Left cardiac atrium (tissue), 4 donors: ENCODE measurements around the gene FHL2. TPM values are rescaled to one million over a fixed set of nuclear protein-coding genes. Genes with fewer than 3 reads are reported as not detected.
"Not testable (repeated sequence)": the region's sequence is repeated elsewhere in the genome, so short reads cannot be mapped to it uniquely, and the experiment has no call there.

Source experiments
- ATAC-seq, 2 donors: fragments of 200-7000 bp; cut with Tn5 transposase; one replicate each; pipeline ENCODE4 v1.9.1; 2020; ENCODE audit warnings: mild to moderate bottlenecking in 2 of 2, moderate library complexity in 2 of 2
- DNase-seq: peaks from one replicate; pipeline ENCODE4 v3.0.0-alpha.2; 2020
- intact Hi-C, 2 donors: fragments of 100-400 bp; cut with DNase I; formaldehyde crosslinking; loops; one replicate each; pipeline versions ENCODE4 v1.14.1 to v1.15.1; 2022 to 2023
- total RNA-seq, 2 donors: library from RNA; stranded (reverse); fragmentation: NEBNext Ultra II Directional; extraction: Animal tissue kit (Norgen Biotek cat#: 25700); gene quantifications; one replicate each; pipeline ENCODE4 v1.2.1, GENCODE V29; 2021
- donor health status: DM: no; HTN: yes; CAD: no.
- donor health status: DM: no; HTN: yes; CAD: no; lungs with severe emphysema.
- donor health status: DM: yes; HTN: yes; CAD: no.
- donor health status: Dilated cardiomyopathy.

FHL2 gene
- total RNA-seq, 2 donors from 2014 or later = 32.3 to 92.2 TPM

DNA sequence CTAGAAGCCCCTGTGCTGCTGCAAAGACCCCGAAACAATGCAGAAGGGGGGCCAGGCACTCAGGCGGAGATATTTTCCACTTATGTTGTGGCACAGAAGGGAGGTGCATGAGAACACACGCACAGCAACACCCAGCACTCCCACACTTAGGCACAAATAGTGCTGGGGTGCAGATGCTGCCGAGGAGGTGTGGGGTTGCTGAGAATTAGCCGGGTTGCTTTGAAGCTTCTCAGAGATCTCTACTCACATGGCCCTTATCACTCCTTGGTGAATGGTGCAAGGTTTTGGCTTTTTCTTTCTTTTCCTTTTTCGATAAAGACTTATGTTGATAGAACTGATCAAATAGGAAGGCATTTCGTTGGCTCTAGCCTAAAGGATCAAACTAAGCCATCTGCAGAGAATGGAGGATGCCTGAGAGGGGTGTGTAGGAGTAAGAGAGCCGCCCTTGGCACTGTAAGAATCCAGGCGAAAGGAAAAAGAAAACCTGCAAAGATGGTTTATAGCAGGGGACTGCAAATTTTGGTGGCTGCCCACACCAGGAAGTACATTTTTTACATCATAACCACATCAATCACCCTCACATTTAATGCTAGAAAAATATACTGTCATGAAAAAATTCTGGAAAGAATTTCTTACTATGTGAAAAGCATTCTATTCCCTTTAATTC lies 27.9 kb upstream of the FHL2 start:
- no peak for ATAC-seq
- intact Hi-C loops = no loop called here
- no peak for DNase-seq

DNA sequence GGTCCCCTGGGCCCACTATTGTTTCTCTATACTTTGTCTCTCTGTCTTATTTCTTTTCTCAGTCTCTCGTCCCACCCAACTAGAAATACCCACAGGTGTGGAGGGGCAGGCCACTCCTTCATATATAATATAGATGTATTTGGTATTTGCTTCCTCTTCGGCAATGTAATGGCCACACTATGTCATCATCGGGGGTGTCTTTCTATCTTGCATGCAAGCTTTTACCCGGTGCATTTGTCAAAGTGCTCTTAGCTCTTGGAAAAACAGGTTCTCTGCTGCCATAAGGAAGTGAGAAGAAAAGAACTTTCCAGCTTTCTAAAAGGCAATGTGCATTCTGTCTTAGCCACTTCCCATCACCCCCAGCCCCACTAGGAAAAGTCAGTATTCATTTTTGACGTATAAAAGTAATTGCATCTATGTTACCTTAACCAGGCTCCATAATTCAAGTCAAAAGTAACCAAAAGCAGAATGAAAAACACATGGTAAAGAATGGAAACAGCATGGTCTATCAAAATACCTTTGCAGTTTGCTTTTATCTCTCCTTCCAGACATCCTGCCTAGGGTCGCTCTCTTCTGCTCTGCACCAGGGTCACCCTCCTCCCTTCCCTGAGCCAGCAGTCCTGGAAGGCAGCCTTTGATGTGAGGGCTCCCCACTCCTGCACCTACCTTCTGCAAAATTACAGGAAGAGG lies 27.2 kb upstream of the FHL2 start:
- intact Hi-C loops = no loop called here
- ATAC-seq (no peak), DNase-seq (no peak)

DNA sequence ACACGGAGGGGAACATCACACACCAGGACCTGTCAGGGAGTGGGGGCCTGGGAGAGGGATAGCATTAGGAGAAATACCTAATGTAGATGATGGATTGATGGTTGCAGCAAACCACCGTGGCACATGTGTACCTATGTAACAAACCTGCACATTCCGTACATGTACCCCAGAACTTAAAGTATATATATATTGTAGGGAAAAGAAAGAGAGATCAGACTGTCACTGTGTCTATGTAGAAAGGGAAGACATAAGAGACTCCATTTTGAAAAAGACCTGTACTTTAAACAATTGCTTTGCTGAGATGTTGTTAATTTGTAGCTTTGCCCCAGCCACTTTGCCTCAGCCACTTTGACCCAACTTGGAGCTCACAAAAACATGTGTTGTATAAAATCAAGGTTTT lies 26.0 kb upstream of the FHL2 start:
- ATAC-seq, DNase-seq: not testable (repeated sequence)

DNA sequence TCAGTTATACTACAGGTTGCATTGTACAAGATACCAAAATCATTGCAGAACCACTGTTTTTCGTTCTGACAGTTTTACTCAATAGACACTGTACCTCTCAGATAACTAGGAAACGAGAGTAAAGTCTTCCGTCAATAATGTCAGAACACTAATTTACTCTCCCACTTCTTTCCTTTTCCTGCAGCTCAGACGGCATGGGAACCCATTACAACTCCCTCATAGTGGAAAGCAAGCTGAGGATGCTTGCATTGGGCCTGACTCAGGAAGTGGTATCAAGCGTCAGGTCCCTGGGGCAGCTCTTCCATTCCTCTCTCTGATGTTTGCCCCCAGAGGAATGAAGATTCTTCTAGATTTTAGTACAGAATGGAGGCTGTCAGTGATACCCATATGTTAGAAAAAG lies 23.9 kb upstream of the FHL2 start:
- no peak for DNase-seq
- intact Hi-C loops = no loop called here
- no peak for ATAC-seq

More for the DNA sequence above, 26.0 kb upstream of the FHL2 start:
- intact Hi-C loops = not testable (repeated sequence)

DNA sequence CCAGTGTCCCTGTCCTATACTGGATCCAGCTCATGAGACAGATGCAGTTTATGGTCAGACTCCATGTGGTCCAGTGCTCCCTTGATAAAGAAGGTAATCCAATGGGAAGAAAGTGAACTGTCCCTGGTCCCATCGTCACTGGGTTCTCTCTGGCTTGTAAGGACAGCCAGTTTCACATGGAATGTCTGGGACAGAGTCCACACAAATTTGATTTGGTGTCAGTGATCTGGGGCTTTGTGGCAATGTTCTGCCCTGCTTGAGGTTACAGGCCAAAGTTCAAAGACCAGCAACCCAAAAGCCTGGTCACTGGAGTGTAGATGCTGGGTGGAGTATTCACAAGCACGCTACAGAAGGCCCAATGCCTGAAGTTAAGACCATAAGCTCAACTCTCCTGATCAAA lies 22.2 kb upstream of the FHL2 start:
- DNase-seq (no peak), ATAC-seq (peak in 1 of 2 donors; percentile 12)
- intact Hi-C loops = no loop called here

DNA sequence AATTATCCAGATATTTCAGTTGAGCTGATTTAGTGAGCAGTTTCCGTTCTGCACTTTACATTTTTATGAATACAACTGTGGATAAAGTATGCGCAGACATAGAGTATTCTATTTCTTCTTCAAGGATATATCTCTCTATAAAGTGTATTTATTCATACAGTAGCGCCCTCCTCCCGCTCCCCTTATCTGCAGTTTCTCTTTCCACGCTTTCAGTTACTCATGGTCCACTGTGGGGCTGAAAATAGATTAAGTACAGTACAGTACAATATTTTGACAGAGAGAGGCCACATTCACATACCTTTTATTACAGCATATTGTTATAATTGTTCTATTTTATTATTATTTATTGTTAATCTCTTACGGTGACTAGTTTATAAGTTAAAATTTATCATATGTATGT lies 19.7 kb upstream of the FHL2 start:
- ATAC-seq = peak in 1 of 2 donors; percentile 34
- intact Hi-C loops = no loop called here

DNA sequence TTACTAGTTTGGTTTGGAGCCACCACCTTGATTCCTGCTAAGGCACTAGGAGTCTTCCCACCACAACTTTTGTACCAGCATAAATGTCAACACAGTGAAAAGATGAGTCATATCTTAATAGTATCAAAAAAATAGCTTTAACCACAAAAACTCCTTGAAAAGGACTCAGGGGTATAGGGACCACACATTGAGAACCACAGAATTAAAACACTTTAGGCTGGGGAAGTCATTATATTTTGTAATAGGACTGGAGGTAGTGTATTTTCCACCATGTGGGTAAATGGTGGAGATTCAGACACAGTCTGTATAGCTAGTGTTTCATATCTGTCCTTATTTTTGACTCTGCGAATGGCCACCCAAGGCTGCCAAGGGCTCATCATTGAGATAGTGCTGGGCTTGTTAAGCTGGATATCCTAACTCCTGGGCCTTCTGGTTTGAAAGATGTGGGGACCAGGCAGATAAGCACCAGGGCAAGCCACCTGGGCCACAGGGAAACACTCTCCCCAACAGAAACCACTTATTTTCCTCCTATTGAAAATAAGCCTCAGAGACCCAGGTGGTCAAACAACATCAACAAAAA lies 19.1 kb upstream of the FHL2 start:
- intact Hi-C loops = no loop called here
- DNase-seq (no peak), ATAC-seq (no peak)

More for the DNA sequence above, 19.7 kb upstream of the FHL2 start:
- no peak for DNase-seq

DNA sequence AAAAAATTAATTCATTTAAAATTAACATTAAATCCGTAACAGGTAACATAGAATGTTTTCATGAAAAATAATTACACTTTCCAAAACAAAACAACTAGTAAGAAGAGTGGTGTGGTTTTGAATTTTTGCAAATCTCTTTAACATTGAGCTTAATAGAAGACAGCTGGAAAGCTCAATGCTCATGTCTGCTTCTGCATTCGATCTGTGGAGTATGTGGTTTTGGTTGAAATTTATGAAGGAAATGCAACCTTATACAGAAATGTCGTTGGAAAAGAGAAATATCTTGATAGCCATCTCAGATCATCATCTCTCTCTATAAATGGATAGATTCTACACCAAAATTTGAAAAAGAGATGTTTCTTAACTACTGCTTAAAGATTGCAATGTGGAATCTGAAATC lies 17.3 kb upstream of the FHL2 start:
- intact Hi-C loops = no loop called here
- DNase-seq (no peak), ATAC-seq (no peak)

DNA sequence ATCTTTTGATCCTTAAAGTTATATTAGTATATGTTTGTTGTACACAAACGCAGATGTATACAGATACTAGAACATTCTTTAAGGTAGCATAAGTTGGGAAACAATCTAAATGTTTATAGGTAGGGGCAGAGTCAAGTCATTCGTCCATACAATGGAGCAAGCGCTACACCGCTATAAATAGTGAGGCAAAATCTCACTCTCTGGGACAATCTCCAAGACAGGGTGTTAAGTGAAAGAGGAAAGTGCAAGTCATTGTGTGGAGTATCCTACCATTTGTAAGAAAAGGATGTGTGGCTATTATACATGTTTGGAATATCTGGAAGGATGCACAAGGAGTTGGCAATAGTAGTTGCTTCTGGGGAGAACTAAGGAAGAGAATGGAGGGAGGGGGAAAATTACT lies 16.2 kb upstream of the FHL2 start:
- ATAC-seq (peak in 1 of 2 donors; percentile 15), DNase-seq (no peak)
- intact Hi-C loops = no loop called here

DNA sequence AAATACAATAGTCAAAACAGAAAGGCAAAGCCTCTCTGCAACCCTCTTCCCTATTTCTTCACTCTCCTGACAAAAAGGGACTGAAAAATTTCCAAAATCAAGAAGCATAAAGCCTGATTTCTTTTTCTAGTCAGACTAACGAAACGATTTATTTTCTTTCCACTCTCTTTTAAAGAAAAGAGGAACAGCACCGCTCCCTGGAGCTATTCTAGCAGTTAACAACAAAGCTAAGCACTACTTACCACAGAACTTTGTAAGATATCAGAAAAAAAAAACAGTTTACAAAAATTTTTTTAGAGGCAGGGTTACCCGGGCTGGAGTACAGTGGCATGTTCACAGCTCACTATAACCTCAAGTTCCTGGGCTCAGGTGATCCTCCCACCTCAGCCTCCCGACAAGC lies 14.4 kb upstream of the FHL2 start:
- no peak for DNase-seq
- intact Hi-C loops = no loop called here
- ATAC-seq = no peak

DNA sequence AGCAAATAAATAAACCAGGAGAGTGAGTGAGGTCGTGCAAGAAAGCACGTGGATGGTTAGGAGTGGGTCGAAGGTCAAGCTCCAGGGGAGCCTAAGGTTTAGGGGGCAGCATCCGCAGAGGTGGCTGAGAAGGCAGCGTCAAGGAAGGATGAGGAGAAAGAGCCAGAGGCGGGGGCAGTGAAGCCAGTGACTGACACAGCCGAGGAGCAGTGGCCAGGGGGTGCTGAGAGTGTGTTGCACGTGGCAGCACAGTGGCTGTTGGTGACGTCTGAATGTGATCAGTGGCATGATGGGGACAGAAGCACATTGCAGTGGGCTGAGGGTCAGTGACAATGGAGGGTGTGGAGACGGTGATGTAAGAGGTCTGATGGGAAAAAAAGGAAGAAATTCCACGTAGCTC lies 13.7 kb upstream of the FHL2 start:
- DNase-seq = no peak
- no peak for ATAC-seq
- intact Hi-C loops = no loop called here

DNA sequence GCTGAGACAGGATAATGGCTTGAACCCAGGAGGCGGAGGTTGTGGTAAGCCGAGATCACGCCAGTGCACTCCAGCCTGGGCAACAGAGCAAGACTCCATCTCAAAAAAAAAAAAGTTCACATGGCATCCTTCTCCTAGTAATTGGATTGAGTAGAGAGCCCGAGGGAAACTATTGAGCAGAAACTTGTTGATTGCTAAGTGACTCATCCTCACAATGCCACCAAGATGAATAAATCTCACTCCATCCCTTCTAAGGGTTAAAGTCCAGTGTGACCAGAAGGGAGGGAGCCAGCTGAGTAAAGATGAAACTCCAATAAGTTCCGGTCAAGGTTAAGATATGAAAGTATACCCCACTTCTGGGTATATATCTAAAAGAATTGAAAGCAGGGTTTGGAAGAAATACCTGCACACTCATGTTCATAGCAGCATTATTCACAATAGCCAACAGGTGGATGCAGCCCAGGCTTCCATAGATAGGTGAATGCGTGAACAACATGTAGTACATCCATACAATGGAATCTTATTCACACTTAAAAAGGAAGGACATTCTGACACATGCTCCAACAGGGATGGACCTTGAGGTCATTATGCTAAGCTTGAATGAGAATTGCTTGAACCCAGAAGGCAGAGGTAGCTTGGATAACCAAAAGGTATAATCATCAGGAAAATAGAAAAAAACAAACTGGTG lies 13.0 kb upstream of the FHL2 start:
- DNase-seq (no peak), ATAC-seq (no peak)
- intact Hi-C loops = no loop called here

DNA sequence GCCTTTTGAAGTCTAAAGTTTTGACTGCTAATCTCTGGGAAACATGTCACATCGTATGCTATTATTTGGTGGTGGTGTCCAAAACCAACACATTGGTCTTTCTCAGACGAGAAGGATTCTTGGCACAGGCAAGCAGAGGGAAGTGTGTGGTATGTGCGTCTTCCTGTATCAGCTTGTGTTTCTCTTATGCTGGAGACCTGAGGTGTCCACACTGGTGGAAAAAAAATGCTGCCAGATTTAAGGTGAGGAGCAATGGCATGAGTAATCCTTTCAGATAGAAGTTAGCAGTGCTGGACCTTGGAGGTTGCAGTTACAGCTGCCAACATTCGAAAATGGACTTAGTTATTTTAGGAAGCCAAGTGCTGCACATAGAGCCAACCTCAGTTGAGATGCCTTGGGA lies 11.7 kb upstream of the FHL2 start:
- DNase-seq (no peak), ATAC-seq (peak; percentile 32 to 74)
- intact Hi-C loops = no loop called here

DNA sequence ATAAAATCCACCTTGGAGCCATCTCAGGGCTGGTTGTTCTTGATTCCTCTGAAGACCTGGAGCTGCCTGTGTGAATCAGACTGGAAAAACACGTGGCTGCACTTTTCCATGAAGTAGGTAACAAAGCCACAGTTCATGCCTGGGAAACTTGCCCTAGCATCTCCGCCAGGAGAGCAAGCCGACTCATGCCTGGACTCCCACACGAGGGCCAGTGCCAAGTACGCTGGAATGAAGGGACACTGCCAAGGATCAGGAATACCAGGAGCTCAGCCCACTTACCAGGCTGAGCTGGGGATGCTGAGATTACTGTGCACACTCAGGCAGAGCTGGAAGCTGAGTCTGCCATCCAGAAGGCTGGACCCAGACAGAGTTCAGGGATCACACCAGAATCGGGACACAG lies 10.9 kb upstream of the FHL2 start:
- peak; percentile 94 to 96 for ATAC-seq
- intact Hi-C loops = loop anchor here in 1 of 2 donors (5.0 kb wide), 1 partner anchor 78 kb away; no protein-coding TSS in a partner anchor
- peak; percentile 89 for DNase-seq

DNA sequence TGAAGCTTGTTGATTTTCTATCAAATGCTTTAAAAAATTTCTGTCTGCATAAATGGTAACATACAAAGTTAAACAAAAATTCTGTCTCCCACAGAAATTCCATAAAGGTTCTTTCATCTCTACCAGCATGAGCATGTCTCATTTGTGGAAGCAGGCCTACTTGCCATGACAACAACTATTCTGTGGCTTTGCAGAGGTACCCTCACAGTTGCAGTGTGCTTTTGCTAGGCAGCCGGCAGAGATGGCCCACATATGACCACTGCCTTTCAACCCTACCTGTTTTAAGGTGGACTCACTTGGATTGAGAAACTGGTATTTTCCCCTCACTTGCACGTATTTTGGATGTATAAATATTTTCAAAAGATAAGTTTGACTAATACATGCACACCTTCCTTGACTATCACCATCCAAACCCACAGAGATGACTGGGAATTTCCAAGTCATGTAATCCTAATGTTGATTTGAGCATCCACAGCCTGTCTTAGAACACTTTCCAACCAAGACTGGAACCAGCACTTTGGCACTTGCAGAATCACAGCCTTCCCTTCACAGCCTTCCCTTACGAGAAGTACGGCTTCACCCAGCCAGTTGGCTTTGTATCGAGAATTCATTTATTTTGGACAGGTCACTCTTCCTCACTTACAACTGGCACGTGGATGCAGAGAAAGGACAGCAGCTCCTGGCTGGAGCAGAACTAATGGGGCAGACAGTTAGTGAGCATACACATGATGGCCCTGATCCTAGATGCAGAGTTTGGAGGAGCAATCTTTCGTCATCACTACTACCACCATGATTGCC lies 9.3 kb upstream of the FHL2 start:
- DNase-seq = peak; percentile 37
- intact Hi-C loops = loop anchor here in 1 of 2 donors (5.0 kb wide), 1 partner anchor 79 kb away; no protein-coding TSS in a partner anchor
- peak in 1 of 2 donors; percentile 13 for ATAC-seq

DNA sequence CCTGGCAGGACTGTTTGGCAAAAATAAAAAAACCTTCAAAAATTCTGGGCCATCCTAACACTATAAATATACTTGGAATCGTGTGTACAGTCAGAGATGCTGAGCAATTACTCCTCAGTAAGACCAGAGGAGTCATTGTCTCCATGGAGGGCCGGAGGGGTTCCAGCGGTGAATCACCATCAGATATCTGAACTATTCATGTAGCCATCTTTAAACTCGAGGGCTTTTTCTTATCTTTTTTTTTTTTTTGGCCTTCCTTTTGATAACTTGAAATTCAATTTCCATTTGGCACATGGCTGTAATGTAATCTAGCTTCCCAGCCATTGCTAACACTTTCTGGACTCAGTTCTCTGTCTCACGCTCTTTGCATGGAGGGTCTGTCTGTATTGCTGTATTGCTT lies 7.4 kb upstream of the FHL2 start:
- DNase-seq (peak; percentile 44), ATAC-seq (peak in 1 of 2 donors; percentile 46)
- intact Hi-C loops = loop anchor here in 1 of 2 donors (5.0 kb wide), 1 partner anchor 81 kb away; no protein-coding TSS in a partner anchor

DNA sequence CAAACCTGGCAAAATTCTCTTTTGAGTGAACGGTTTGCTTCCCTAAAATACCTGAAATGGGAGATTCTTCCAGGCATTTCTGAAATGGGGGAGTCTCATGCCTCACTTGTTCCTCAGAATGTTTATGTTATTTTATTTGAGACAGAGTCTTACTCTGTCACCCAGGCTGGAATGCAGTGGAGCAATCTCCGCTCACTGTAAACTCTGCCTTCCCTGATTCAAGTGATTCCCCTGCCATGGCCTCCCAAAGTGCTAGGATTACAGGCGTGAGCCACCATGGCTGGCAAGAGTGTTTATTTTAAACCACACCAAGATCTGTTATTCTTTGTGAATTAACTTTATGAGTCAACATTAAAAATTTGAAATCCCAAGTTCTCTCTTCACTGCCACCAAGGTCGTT lies 6.4 kb upstream of the FHL2 start:
- intact Hi-C loops = loop anchor here in 1 of 2 donors (5.0 kb wide), 1 partner anchor 82 kb away; no protein-coding TSS in a partner anchor
- ATAC-seq = no peak

DNA sequence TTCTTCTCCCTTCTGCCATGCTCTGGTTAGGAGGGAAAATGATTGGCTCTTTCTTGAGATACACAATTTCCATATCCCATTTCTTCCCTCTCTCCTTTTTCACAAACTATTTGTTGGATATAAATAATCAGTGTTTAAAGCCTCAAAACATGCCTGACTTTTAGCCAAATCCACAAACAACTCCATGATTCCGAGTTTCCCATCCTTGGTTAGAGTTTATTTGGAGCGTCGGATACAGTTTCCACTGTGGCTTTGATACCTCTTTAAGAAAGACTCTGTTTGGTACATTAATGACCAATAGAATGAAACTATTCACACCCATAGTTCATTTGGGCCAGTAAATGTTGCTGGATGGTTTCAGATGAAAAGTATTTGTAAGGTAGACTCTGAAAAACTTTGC lies 5.9 kb upstream of the FHL2 start:
- intact Hi-C loops = loop anchor here in 1 of 2 donors (5.0 kb wide), 1 partner anchor 83 kb away; no protein-coding TSS in a partner anchor
- DNase-seq (no peak), ATAC-seq (no peak)

More for the DNA sequence above, 6.4 kb upstream of the FHL2 start:
- DNase-seq = no peak
